Stimulated activated naive CD4-positive, alpha-beta T cell treated with Interleukin-2 at 50 U/mL for 16 hours (primary cell): ENCODE measurements around the gene NUAK1.
A peak's percentile ranks its signal among the peaks of the same experiment; 100 is the strongest.
"Not testable (repeated sequence)": the region's sequence is repeated elsewhere in the genome, so short reads cannot be mapped to it uniquely, and the experiment has no call there.

Experiments
- DNase-seq: peaks from one replicate; lab custom pipeline; 2025; lab: John Stamatoyannopoulos, UW

NUAK1 gene

DNA sequence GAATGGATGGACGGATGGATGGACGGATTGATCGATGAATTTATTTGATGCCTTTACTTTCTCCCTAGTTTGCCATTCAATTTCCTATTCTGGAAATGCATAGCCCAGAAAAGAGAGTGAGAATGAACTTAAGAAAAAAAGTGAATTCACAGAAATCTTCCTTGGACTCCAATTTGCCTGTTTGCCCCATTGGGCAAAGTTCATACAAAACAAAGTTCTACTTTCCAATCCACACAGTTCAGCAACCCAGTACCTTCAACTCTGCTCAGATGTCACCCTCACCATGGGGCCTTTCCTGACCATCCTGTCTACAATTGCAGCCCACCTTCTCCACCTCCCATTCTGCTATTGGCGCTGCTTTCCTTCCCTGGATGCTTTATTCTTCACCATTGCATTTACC is 8.2 kb upstream of the NUAK1 start:
- DNase-seq, result no peak

- no peak for DNase-seq
Measured at GRCh38 chr12:106145539-106146447, 7.0 kb upstream of the NUAK1 start.

- no peak for DNase-seq
Measured at GRCh38 chr12:106144847-106145246, 6.1 kb upstream of the NUAK1 start.

- DNase-seq, result no peak
Measured at GRCh38 chr12:106142591-106143261, 4.0 kb upstream of the NUAK1 start.

DNA sequence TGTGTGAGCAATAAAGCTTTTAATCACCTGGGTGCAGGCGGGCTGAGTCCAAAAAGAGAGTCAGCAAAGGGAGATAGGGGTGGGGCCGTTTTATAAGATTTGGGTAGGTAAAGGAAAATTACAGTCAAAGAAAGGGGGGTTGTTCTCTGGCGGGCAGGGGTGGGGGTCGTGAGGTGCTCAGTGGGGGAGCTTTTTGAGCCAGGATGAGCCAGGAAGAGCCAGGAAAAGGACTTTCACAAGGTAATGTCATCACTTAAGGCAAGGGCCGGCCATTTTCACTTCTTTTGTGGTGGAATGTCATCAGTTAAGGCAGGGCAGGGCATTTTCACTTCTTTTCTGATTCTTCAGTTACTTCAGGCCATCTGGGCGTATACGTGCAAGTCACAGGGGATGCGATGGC is 3.2 kb upstream of the NUAK1 start:
- DNase-seq, result not testable (repeated sequence)

DNA sequence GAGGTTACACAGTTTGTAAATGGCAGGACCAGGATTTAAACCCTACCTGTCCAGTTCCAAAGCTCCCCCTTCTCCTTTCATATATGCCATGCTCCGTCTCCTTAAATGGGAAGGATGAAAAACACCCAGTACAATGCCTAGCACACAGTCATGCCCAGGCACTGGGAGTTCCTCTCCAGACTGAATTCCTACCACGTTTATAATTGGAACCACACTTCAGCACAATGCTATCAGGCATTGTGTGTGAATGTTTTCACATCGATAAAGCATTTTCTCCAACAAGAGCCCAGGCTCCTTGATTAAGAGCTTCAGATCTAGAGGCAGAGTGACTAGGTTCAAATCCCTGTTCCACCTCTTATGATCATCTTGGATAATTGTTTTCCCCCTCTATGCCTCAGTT is 2.7 kb upstream of the NUAK1 start:
- no peak for DNase-seq

GRCh38 chr12:106141003-106141402 is 2.2 kb upstream of the NUAK1 start:
- no peak for DNase-seq

- no peak for DNase-seq
Measured at GRCh38 chr12:106140223-106140986, 1.7 kb upstream of the NUAK1 start.

- no peak for DNase-seq
Measured at GRCh38 chr12:106139422-106140171, 843 bp upstream of the NUAK1 start.

GRCh38 chr12:106138357-106138632 is 459 bp downstream of the NUAK1 start:
- no peak for DNase-seq

GRCh38 chr12:106137530-106138356 is 1.0 kb downstream of the NUAK1 start:
- no peak for DNase-seq

- DNase-seq, result peak; percentile 54
Measured at GRCh38 chr12:106136263-106136662, 2.5 kb downstream of the NUAK1 start.

DNA sequence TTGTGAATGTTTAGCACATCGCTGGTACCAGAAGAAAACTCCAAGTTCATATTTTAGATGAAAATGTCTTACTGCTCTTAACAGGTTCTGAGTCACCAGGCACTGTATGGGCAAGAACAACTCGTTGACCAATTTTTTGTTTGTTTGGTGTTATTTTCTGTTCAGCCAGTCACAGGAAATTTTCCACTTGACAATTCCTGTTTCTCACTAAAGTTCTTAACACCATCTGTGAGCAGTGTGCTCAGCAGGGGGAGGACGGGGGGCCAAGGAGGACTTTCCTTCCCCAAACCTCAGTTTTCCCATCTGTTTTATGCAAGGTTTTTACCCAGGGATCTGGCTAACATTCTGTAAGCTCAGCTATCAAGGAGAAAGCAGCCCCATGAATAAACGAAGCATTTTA is 3.0 kb downstream of the NUAK1 start:
- DNase-seq, result no peak

DNA sequence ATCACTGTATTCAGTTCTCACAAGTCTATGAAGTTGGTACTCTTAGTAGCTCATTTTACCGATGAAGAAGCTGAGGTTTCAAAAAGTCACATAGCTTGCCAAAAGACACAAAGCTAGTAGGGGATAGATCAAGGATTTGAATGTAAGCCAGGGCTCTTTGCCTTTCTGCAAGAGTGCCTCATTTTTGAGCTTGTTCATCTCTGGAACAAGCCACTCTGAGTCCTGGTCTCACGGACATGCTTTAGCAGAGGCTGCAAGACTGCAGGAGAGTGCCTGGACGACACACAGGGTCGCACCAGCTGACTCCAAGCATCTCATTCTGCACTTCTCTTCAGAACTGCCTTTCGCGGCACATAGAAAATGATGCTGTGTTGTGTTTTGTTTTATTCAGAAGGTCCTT is 3.7 kb downstream of the NUAK1 start:
- no peak for DNase-seq

GRCh38 chr12:106134294-106134949 is 4.3 kb downstream of the NUAK1 start:
- DNase-seq, result no peak

DNA sequence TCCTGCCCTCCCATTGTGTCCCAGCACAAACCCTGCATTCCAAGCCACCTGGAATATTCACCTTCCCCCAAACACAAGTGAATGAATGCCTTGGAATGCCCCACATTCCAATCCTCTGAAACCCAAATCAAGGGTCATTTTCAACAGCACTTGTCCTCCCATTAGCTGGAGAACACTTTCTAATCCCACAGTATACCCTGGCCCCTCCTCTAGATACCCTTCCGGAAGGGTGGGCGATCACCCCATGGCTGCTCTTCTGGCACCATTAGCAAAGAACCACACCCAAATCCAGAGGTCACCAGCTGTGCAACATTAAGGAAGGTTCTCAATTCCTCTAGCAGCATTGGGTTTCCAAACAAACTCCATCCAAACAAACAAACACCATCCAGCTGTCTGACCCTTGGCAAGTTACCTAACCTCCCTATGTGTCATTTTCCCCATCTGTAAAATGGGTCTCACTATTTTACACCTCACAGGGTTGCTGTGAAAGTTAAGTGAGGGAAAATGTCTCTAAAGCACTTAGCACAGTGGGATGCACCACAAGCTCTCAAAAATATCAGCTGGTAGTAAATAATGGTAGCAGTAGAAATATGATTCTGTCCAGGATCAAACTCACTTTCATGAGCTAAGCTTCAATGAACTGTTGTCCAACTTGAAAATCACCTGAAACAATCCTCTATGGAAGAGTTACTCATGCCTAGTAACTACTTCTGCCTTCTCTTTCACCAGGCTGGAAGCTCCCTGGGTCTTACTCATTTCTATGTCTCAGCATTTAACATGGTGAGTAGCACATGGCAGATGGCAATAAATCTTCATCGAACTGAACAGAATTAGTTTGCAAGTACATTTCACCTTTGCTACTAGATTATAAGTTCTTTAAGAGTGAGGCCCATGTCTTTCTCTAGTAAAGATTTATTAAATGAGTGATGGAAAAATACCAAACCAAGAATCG is 5.3 kb downstream of the NUAK1 start:
- no peak for DNase-seq

DNA sequence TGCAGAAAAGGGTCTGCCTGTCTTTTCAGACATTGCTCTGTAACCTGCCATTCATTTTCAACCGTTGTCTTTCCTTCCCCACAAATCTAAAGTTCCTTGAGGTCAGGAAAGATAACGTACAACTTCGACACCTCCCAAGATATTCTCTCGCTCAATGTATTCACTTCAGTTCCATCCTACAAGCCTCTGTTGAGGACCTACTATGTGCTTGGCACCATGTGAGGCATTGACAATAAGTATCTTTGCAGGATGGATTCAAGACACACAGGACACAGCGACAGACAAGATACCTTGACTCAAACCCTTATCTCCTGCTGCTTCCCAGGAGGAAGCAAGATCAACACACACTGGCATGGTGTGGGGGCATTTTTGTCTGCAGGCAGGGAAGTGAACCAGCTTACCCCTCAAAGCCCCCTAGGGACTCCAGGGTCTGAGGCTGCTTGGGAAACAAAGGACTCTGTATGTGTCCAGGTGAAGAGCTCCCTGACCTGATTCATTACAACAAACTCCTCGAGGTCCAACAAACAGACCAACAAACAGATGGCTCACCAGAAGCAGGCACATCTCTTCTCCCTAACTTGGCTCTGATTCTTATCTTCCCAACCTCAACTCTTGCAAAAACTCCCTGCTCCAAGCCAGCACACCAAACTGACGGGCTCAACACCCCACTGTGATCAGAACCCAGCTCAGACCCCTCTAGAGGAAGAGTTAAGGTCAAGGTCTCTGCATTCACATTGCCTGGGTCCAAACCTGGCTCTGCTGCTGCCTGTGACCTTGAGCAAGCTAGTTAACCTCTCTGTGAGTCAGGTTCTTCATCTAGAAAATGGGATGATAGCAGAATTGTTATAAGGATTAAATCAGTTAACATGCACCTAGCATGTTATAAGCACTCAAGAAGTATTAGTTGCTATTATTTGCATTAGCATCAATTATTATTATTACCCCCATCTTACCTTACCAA is 6.3 kb downstream of the NUAK1 start:
- no peak for DNase-seq

DNA sequence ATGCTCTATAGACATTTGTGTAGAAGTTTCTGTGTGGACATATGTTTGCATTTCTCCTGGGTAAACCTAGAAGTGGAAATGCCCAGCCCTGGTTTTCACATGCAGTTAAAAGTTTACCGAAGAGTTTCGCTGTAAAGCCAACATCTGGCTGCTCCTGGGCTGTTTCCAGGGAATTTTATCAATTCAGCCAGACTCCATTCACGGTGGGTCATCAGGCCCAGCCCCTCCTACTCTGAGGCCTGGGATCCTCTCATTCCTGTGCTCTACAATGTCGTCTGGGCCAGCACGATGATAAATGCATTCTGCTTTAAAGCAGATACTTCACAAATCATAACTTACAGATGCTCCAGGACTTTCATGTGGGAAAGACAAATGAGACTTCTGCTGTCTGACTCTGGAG is 7.1 kb downstream of the NUAK1 start:
- DNase-seq, result no peak
